SK-N-SH (cell line): ENCODE results near the gene CCDC78. TPM values are rescaled to one million over a fixed set of nuclear protein-coding genes. Genes with fewer than 3 reads are reported as not detected.

ENCODE experiments used
- CTCF ChIA-PET: fragments of 300-600, 350-600 bp; formaldehyde crosslinking; extraction: SDS; loops from one replicate; lab custom pipeline; 2021; lab: Yijun Ruan, JAX
- POLR2A ChIA-PET: fragments of 350-600 bp; sonication (Branson Sonifier 250); formaldehyde crosslinking; extraction: SDS; loops from one replicate; lab custom pipeline; 2020; ENCODE audit warnings: antibody characterized with exemption, inconsistent platforms; lab: Yijun Ruan, JAX
- DNase-seq: peaks from one replicate; pipeline ENCODE4 v3.0.0; 2012
- H2AFZ ChIP-seq: fragments of 200-600 bp; sonication (generic); 2 replicates; pipeline ENCODE4 v1.8.1; 2016; ENCODE audit warnings: antibody characterized with exemption, mild to moderate bottlenecking, low read depth
- H3F3A ChIP-seq: fragments of 200-600 bp; sonication (generic); replicated peaks from 2 replicates; pipeline ENCODE3; 2016; ENCODE audit warnings: antibody characterized with exemption, mild to moderate bottlenecking; ENCODE audit not compliant: insufficient read depth
- H3K27ac ChIP-seq, 2 experiments: fragments of 200-500 bp in 1 of 2; fragments of 200-600 bp in 1 of 2; sonication (Bioruptor generic) in 1 of 2; sonication (generic), shearing (Covaris generic) in 1 of 2; 2 replicates each; pipeline versions ENCODE4 v1.5.1 to v1.6.1; 2014 to 2016; ENCODE audit warnings: low read depth in 2 of 2, inconsistent platforms in 1 of 2, low read length in 1 of 2, mild to moderate bottlenecking in 1 of 2, mixed read lengths in 1 of 2
- H3K27me3 ChIP-seq: fragments of 200-600 bp; sonication (generic), shearing (Covaris generic); 2 replicates; pipeline ENCODE4 v1.6.1; 2016; ENCODE audit warnings: mixed run types; ENCODE audit not compliant: insufficient read depth
- H3K36me3 ChIP-seq, 2 experiments: fragments of 200-500 bp in 1 of 2; fragments of 200-600 bp in 1 of 2; sonication (Bioruptor generic) in 1 of 2; sonication (generic) in 1 of 2; replicated peaks in 1 of 2; 2 replicates each; pipeline versions ENCODE3 to v1.5.1; 2014 to 2016; ENCODE audit warnings: low read length in 1 of 2, mild to moderate bottlenecking in 1 of 2; ENCODE audit not compliant: insufficient read depth in 2 of 2, control insufficient read depth in 1 of 2
- H3K4me1 ChIP-seq, 2 experiments: fragments of 200-500 bp in 1 of 2; fragments of 200-600 bp in 1 of 2; sonication (Bioruptor generic) in 1 of 2; sonication (generic), shearing (Covaris generic) in 1 of 2; 2 replicates each; pipeline versions ENCODE4 v1.5.1 to v1.6.1; 2014 to 2016; ENCODE audit warnings: low read depth in 1 of 2, low read length in 1 of 2, mixed run types in 1 of 2; ENCODE audit not compliant: insufficient read depth in 2 of 2, control insufficient read depth in 1 of 2
- H3K4me2 ChIP-seq: fragments of 200-600 bp; sonication (generic), shearing (Covaris generic); 2 replicates; pipeline ENCODE4 v1.6.1; 2017; ENCODE audit warnings: mixed run types
- H3K4me3 ChIP-seq, 2 experiments: fragments of 200-500 bp in 1 of 2; fragments of 200-600 bp in 1 of 2; sonication (Bioruptor generic) in 1 of 2; sonication (generic), shearing (Covaris generic) in 1 of 2; 2 replicates each; pipeline versions ENCODE4 v1.5.1 to v1.8.1; 2014 to 2016; ENCODE audit warnings: low read depth in 2 of 2, inconsistent platforms in 1 of 2, low read length in 1 of 2, mild to moderate bottlenecking in 1 of 2, mixed read lengths in 1 of 2, moderate library complexity in 1 of 2
- H3K79me2 ChIP-seq: fragments of 200-600 bp; sonication (generic); 2 replicates; pipeline ENCODE4 v1.8.1; 2017; ENCODE audit warnings: mild to moderate bottlenecking; ENCODE audit not compliant: insufficient read depth
- H3K9ac ChIP-seq: fragments of 200-600 bp; sonication (generic); 2 replicates; pipeline ENCODE4 v1.6.1; 2017; ENCODE audit warnings: mixed run types
- H3K9me2 ChIP-seq: fragments of 200-600 bp; sonication (generic); 2 replicates; pipeline ENCODE4 v1.6.1; 2017; ENCODE audit warnings: mixed run types
- H3K9me3 ChIP-seq: fragments of 200-600 bp; sonication (generic); 2 replicates; pipeline ENCODE4 v1.6.1; 2017; ENCODE audit warnings: mixed run types, mild to moderate bottlenecking, moderate library complexity
- H4K20me1 ChIP-seq: fragments of 200-600 bp; sonication (generic); 2 replicates; pipeline ENCODE4 v1.6.1; 2017; ENCODE audit warnings: mild to moderate bottlenecking, mixed run types; ENCODE audit not compliant: insufficient read depth
- CHD2 ChIP-seq: fragments of 150-350 bp; IDR thresholded peaks from 2 replicates; pipeline ENCODE4 v1.6.1; 2018; ENCODE audit warnings: low read length; ENCODE audit not compliant: partially characterized antibody
- EZH2phosphoT487 ChIP-seq: fragments of 200-600 bp; sonication (generic); IDR thresholded peaks from 2 replicates; pipeline ENCODE4 v1.6.1; 2017; ENCODE audit warnings: low read depth, mixed run types, mild to moderate bottlenecking, antibody characterized with exemption, moderate library complexity, borderline replicate concordance
- FOSL2 ChIP-seq: IDR thresholded peaks from 2 replicates; pipeline ENCODE4 v1.4.0; 2012; ENCODE audit warnings: low read depth, mild to moderate bottlenecking, moderate library complexity, borderline replicate concordance
- GABPA ChIP-seq: IDR thresholded peaks from 2 replicates; pipeline ENCODE4 v1.4.0; 2012; ENCODE audit warnings: low read depth, mild to moderate bottlenecking
- JUND ChIP-seq: IDR thresholded peaks from 2 replicates; pipeline ENCODE4 v1.4.0; 2012
- MEF2A ChIP-seq: IDR thresholded peaks from 2 replicates; pipeline ENCODE4 v1.4.0; 2012; ENCODE audit warnings: low read depth, borderline replicate concordance
- MXI1 ChIP-seq: IDR thresholded peaks from 2 replicates; pipeline ENCODE4 v1.6.1; 2012; ENCODE audit warnings: mild to moderate bottlenecking, low read depth, low read length, improper control_type of control experiment
- PBX3 ChIP-seq: IDR thresholded peaks from 2 replicates; pipeline ENCODE4; 2012
- POLR2AphosphoS5 ChIP-seq: IDR thresholded peaks from 2 replicates; pipeline ENCODE4 v1.6.1; 2012; ENCODE audit warnings: low read depth, low read length
- RAD21 ChIP-seq: IDR thresholded peaks from 2 replicates; pipeline ENCODE4 v1.6.1; 2012; ENCODE audit warnings: mild to moderate bottlenecking, low read length
- RXRA ChIP-seq: IDR thresholded peaks from 2 replicates; pipeline ENCODE4 v1.4.0; 2012; ENCODE audit warnings: low read depth, mild to moderate bottlenecking, borderline replicate concordance
- SIN3A ChIP-seq: IDR thresholded peaks from 2 replicates; pipeline ENCODE4 v1.6.1; 2012; ENCODE audit warnings: low read depth, mild to moderate bottlenecking, low read length, moderate library complexity, borderline replicate concordance
- SMC3 ChIP-seq: IDR thresholded peaks from 2 replicates; pipeline ENCODE4 v1.6.1; 2012; ENCODE audit warnings: low read depth, low read length, improper control_type of control experiment
- TAF1 ChIP-seq: IDR thresholded peaks from 2 replicates; pipeline ENCODE4 v1.6.1; 2012; ENCODE audit warnings: low read depth, mild to moderate bottlenecking, low read length, moderate library complexity, borderline replicate concordance
- TCF12 ChIP-seq: IDR thresholded peaks from 2 replicates; pipeline ENCODE4 v1.4.0; 2012
- WGBS: methylation state at CpG from one replicate; pipeline ENCODE4 v1.1.6; 2017; ENCODE audit warnings: low lambda C conversion rate; 5-methylcytosine and 5-hydroxymethylcytosine counted together
- polyA plus RNA-seq, 3 experiments: library from polyadenylated mRNA; depleted of rRNA; stranded (reverse); fragments of >200 nt; gene quantifications; 2 replicates each; pipeline ENCODE4 v1.2.3, GENCODE V29; 2012
- TF ChIP-seq, protein P1 (sequence below): IDR thresholded peaks from 2 replicates; pipeline ENCODE4 v1.6.1; 2012; ENCODE audit warnings: mild to moderate bottlenecking, low read depth, low read length, moderate library complexity
- TF ChIP-seq, protein P2 (sequence below): IDR thresholded peaks from 2 replicates; pipeline ENCODE4 v1.4.0; 2012; ENCODE audit warnings: low read depth, borderline replicate concordance
- TF ChIP-seq, protein P3 (sequence below): IDR thresholded peaks from 2 replicates; pipeline ENCODE4 v1.4.0; 2012; ENCODE audit warnings: low read depth
- TF ChIP-seq, protein P4 (sequence below): IDR thresholded peaks from 2 replicates; pipeline ENCODE4 v1.4.0; 2012; ENCODE audit warnings: low read depth, borderline replicate concordance
- TF ChIP-seq, protein P5 (sequence below): fragments of 200-600 bp; sonication (generic); IDR thresholded peaks from 2 replicates; pipeline ENCODE4 v1.6.1; 2017; ENCODE audit warnings: antibody characterized with exemption, mild to moderate bottlenecking, moderate library complexity

Gene CCDC78
- polyA plus RNA-seq, 1 of the 3 experiments (the other 2 are of a cell fraction), result 15.4 TPM

DNA sequence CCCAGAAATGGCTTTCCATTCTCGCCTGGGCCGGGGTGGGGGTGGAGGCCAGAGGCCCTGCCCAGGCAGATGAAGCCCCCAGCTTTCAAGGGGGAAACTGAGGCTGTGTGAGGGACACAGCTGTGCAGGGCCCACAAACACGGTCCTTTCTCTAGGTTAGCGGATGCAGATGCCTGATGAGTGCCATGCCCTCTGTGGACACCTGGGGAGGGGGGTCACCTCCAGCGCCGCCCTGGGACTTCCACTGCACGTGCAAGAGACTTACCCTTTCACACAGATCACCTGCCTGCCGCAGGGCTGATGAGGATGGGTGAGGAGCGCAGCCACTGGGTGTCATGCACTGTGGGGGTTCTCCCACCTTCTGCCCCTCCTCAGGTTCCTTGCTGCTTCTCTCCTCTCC lies 7.9 kb downstream of the CCDC78 start:
- H3K4me2 ChIP-seq, result no peak overlapping the region
- peaks cover 2% of the 10 kb centered on the region; the same call in 1 of the 2 replicates for H3K79me2 ChIP-seq
- H3K4me3 ChIP-seq, result no peak overlapping the region
- DNase-seq, result no peak
- no peaks in the 10 kb centered on the region for H3K9me3 ChIP-seq
- no peaks in the 10 kb centered on the region for H3K9me2 ChIP-seq
- peaks cover 12 to 53% of the 10 kb centered on the region in 2 experiments; a peak in 3 of 4 replicates for H3K4me1 ChIP-seq
- TF ChIP-seq, protein P1, sequence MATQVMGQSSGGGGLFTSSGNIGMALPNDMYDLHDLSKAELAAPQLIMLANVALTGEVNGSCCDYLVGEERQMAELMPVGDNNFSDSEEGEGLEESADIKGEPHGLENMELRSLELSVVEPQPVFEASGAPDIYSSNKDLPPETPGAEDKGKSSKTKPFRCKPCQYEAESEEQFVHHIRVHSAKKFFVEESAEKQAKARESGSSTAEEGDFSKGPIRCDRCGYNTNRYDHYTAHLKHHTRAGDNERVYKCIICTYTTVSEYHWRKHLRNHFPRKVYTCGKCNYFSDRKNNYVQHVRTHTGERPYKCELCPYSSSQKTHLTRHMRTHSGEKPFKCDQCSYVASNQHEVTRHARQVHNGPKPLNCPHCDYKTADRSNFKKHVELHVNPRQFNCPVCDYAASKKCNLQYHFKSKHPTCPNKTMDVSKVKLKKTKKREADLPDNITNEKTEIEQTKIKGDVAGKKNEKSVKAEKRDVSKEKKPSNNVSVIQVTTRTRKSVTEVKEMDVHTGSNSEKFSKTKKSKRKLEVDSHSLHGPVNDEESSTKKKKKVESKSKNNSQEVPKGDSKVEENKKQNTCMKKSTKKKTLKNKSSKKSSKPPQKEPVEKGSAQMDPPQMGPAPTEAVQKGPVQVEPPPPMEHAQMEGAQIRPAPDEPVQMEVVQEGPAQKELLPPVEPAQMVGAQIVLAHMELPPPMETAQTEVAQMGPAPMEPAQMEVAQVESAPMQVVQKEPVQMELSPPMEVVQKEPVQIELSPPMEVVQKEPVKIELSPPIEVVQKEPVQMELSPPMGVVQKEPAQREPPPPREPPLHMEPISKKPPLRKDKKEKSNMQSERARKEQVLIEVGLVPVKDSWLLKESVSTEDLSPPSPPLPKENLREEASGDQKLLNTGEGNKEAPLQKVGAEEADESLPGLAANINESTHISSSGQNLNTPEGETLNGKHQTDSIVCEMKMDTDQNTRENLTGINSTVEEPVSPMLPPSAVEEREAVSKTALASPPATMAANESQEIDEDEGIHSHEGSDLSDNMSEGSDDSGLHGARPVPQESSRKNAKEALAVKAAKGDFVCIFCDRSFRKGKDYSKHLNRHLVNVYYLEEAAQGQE, result no peak
- TF ChIP-seq SIN3A, result no peak
- no peak for TF ChIP-seq FOSL2
- TF ChIP-seq, protein P2, sequence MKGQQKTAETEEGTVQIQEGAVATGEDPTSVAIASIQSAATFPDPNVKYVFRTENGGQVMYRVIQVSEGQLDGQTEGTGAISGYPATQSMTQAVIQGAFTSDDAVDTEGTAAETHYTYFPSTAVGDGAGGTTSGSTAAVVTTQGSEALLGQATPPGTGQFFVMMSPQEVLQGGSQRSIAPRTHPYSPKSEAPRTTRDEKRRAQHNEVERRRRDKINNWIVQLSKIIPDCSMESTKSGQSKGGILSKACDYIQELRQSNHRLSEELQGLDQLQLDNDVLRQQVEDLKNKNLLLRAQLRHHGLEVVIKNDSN, result no peak
- no peak for TF ChIP-seq SMC3
- TF ChIP-seq MEF2A, result no peak
- TF ChIP-seq, protein P3, sequence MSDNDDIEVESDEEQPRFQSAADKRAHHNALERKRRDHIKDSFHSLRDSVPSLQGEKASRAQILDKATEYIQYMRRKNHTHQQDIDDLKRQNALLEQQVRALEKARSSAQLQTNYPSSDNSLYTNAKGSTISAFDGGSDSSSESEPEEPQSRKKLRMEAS, result no peak
- TF ChIP-seq, protein P4, sequence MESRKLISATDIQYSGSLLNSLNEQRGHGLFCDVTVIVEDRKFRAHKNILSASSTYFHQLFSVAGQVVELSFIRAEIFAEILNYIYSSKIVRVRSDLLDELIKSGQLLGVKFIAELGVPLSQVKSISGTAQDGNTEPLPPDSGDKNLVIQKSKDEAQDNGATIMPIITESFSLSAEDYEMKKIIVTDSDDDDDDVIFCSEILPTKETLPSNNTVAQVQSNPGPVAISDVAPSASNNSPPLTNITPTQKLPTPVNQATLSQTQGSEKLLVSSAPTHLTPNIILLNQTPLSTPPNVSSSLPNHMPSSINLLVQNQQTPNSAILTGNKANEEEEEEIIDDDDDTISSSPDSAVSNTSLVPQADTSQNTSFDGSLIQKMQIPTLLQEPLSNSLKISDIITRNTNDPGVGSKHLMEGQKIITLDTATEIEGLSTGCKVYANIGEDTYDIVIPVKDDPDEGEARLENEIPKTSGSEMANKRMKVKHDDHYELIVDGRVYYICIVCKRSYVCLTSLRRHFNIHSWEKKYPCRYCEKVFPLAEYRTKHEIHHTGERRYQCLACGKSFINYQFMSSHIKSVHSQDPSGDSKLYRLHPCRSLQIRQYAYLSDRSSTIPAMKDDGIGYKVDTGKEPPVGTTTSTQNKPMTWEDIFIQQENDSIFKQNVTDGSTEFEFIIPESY, result no peak
- no peak for TF ChIP-seq RAD21
- TF ChIP-seq CHD2, result no peak
- TF ChIP-seq EZH2phosphoT487, result no peak
- TF ChIP-seq, protein P5, sequence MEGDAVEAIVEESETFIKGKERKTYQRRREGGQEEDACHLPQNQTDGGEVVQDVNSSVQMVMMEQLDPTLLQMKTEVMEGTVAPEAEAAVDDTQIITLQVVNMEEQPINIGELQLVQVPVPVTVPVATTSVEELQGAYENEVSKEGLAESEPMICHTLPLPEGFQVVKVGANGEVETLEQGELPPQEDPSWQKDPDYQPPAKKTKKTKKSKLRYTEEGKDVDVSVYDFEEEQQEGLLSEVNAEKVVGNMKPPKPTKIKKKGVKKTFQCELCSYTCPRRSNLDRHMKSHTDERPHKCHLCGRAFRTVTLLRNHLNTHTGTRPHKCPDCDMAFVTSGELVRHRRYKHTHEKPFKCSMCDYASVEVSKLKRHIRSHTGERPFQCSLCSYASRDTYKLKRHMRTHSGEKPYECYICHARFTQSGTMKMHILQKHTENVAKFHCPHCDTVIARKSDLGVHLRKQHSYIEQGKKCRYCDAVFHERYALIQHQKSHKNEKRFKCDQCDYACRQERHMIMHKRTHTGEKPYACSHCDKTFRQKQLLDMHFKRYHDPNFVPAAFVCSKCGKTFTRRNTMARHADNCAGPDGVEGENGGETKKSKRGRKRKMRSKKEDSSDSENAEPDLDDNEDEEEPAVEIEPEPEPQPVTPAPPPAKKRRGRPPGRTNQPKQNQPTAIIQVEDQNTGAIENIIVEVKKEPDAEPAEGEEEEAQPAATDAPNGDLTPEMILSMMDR, result no peak
- TF ChIP-seq TAF1, result no peak
- TF ChIP-seq POLR2AphosphoS5, result no peak
- TF ChIP-seq PBX3, result no peak
- no peak for TF ChIP-seq MXI1
- TF ChIP-seq GABPA, result no peak
- no peak for TF ChIP-seq RXRA
- no peak for TF ChIP-seq JUND
- TF ChIP-seq TCF12, result no peak
- TF ChIP-seq, all 33 proteins: peak for 0
- peak overlapping the region in 1 of 2 experiments; percentile 99; a peak in 1 of 4 replicates for H3K27ac ChIP-seq
- CTCF ChIA-PET, result interaction anchor here (0.6 to 22.4 kb wide), 6 partner anchors 5 to 67 kb away, joined by 3 to 358 read pairs (median 26); partner anchors contain the start of genes ANTKMT, CCDC78, CIAO3 and FBXL16
- 93% methylated on average over 8 of the region's 9 CpGs for WGBS
- H3F3A ChIP-seq, result peaks cover 14% of the 10 kb centered on the region
- POLR2A ChIA-PET, result interaction anchor here (3.8 kb wide), 1 partner anchor 9 kb away, joined by 19 read pairs; no protein-coding TSS in a partner anchor
- H4K20me1 ChIP-seq, result peaks cover 24% of the 10 kb centered on the region; the same call in 1 of the 2 replicates
- no peaks in the 10 kb centered on the region for H3K27me3 ChIP-seq
- no peak overlapping the region for H2AFZ ChIP-seq
- H3K36me3 ChIP-seq, result peaks cover 0 to 6% of the 10 kb centered on the region in 2 experiments
- H3K9ac ChIP-seq, result no peak overlapping the region
